GM12891 (cell line): ENCODE measurements around the gene FAM219A.

ENCODE experiments used
- POLR2A ChIP-seq: IDR thresholded peaks from 2 replicates; pipeline ENCODE4 v1.6.1; 2011; ENCODE audit warnings: low read depth, low read length, control low read depth
- POLR2AphosphoS5 ChIP-seq: IDR thresholded peaks from 2 replicates; pipeline ENCODE4 v1.6.1; 2011; ENCODE audit warnings: low read depth, low read length, control low read depth
- TAF1 ChIP-seq: IDR thresholded peaks from 2 replicates; pipeline ENCODE4 v1.6.1; 2011; ENCODE audit warnings: low read depth, low read length, control low read depth

DNA sequence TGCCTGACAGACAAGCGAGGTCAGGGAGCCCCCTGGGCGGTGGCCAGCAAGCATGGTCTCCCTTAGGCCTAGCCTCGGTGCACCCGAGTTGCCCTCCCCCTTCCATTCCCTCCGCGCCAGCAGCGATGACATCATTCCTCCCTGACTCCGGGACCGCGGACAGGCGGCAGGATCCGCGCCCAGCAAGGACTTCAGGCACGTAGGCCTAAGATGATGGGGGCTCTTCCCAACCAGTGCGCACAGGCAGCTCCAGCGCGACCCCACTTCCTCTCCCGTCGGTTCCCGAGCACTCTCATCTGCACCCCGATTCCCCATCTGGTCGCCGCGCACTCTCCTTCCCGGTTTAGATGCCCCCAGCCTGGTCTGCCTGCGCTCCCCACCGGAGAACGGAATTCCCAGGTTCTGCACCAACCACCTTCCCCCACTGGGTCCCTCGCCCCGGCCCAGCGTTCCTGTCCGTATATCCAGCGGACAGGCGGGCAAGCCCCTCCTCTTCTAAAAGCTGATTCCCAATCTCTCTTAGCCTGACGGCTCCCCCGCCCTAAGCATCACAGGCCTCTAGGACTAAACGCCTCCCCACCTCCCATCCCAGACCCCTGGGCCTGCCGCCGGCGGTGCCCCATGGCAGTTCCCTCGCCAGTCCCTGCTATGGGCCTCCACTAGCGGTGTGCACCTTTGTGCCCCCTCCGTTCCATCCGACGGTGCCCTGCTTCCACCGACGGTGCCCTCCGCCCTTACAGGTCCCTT lies 931 bp downstream of the FAM219A start:
- no peak for TF ChIP-seq TAF1
- TF ChIP-seq POLR2A, result no peak
- no peak for TF ChIP-seq POLR2AphosphoS5
